ENCODE results near the gene RPL10. TPM values are rescaled to one million over a fixed set of nuclear protein-coding genes. Genes with fewer than 3 reads are reported as not detected.
A peak's percentile ranks its signal among the peaks of the same experiment; 100 is the strongest.

RPL10 gene
- total and polyA plus RNA-seq, 2 of the 13 experiments (the other 11 are each of a cell fraction or from before 2014, with no cell fraction given): 2,381 to 4,713 TPM

GRCh38 chrX:154401045-154401799, 3.0 kb downstream of the RPL10 start (continued):
- no peak; the same call in 1 of the 2 replicates for TF ChIP-seq ZNF281 (CRISPR knock-in tag; IDR thresholded peaks at IDR 0.05; ENCODE audit: borderline replicate concordance)
- TF ChIP-seq ZNF24 (IDR thresholded peaks at IDR 0.05): no peak
- peak; percentile 29; the same call in 1 of the 3 replicates for TF ChIP-seq MXI1 (IDR thresholded peaks at IDR 0.05; ENCODE audit: borderline replicate concordance, low read depth, low read length)
- no peak for TF ChIP-seq SIX1 (CRISPR knock-in tag; IDR thresholded peaks at IDR 0.05; ENCODE audit: borderline replicate concordance)
- TF ChIP-seq HDAC6 (IDR thresholded peaks at IDR 0.05; ENCODE audit: low read depth, low read length): no peak
- TF ChIP-seq GABPA (IDR thresholded peaks at IDR 0.05; ENCODE audit: low read depth, low read length): no peak
- TF ChIP-seq GABPA (CRISPR knock-in tag; IDR thresholded peaks at IDR 0.05; ENCODE audit: low read depth): no peak
- no peak for TF ChIP-seq JDP2 (CRISPR knock-in tag; IDR thresholded peaks at IDR 0.05; ENCODE audit: borderline replicate concordance)
- no peak for TF ChIP-seq ZBTB20 (CRISPR knock-in tag; IDR thresholded peaks at IDR 0.05; ENCODE audit: borderline replicate concordance, low read depth)
- TF ChIP-seq ZNF773 (CRISPR knock-in tag; IDR thresholded peaks at IDR 0.05; ENCODE audit: borderline replicate concordance): no peak
- no peak for TF ChIP-seq HES4 (CRISPR knock-in tag; IDR thresholded peaks at IDR 0.05; ENCODE audit: borderline replicate concordance)
- TF ChIP-seq ZNF280B (CRISPR knock-in tag; IDR thresholded peaks at IDR 0.05; ENCODE audit: borderline replicate concordance): no peak
- TF ChIP-seq FOSL1 (CRISPR knock-in tag; IDR thresholded peaks at IDR 0.05; ENCODE audit: borderline replicate concordance): no peak
- TF ChIP-seq CHCHD3 (CRISPR knock-in tag; IDR thresholded peaks at IDR 0.05): no peak
- TF ChIP-seq HOXA7 (CRISPR knock-in tag; IDR thresholded peaks at IDR 0.05): no peak
- TF ChIP-seq KLF11 (CRISPR knock-in tag; IDR thresholded peaks at IDR 0.05): no peak
- TF ChIP-seq SYNCRIP (IDR thresholded peaks at IDR 0.05; ENCODE audit: insufficient read depth, low read depth, low read length): no peak
- TF ChIP-seq HINFP (CRISPR knock-in tag; IDR thresholded peaks at IDR 0.05; ENCODE audit: low read depth): no peak
- no peak for TF ChIP-seq ZNF629 (CRISPR knock-in tag; conservative IDR thresholded peaks at IDR 0.05)
- TF ChIP-seq BCL6 (CRISPR knock-in tag; IDR thresholded peaks at IDR 0.05): 0 out of 2 replicates have a peak, but pooled peaks have one; percentile 10
- TF ChIP-seq RBM22 (optimal IDR thresholded peaks at IDR 0.05; ENCODE audit: low read length): peak; percentile 99
- TF ChIP-seq CBX2 (IDR thresholded peaks at IDR 0.05; ENCODE audit: low read depth, low read length): no peak
- TF ChIP-seq CBX2 (CRISPR knock-in tag; IDR thresholded peaks at IDR 0.05; ENCODE audit: low read depth): no peak
- no peak for TF ChIP-seq ZNF510 (CRISPR knock-in tag; IDR thresholded peaks at IDR 0.05; ENCODE audit: low read depth)

Measured in HepG2 (cell line).